Vagina (tissue), 2 donors: ENCODE measurements around the gene TWF1. TPM values are rescaled to one million over a fixed set of nuclear protein-coding genes. Genes with fewer than 3 reads are reported as not detected.

Experiments used
- DNase-seq, 2 donors: peaks; one replicate each; pipeline ENCODE4 v3.0.0-alpha.2; 2017; ENCODE audit errors: extremely low spot score in 2 of 2
- H3K27ac ChIP-seq: fragments of 200-600 bp; sonication (generic); one replicate; pipeline ENCODE4 v1.5.1; 2019
- H3K27me3 ChIP-seq: fragments of 200-600 bp; sonication (generic); one replicate; pipeline ENCODE4 v1.5.1; 2019
- H3K36me3 ChIP-seq, 2 donors: fragments of 200-600 bp; sonication (generic); one replicate each; pipeline ENCODE4 v1.5.1; 2017 to 2019
- H3K4me1 ChIP-seq: fragments of 200-600 bp; sonication (generic); one replicate; pipeline ENCODE4 v1.5.1; 2019
- H3K4me3 ChIP-seq, 2 donors: fragments of 200-600 bp; sonication (generic); 1 replicate in 1 of 2; 2 replicates in 1 of 2; pipeline ENCODE4 v1.5.1; 2016 to 2019
- H3K9me3 ChIP-seq: fragments of 200-600 bp; sonication (generic); one replicate; pipeline ENCODE4 v1.5.1; 2019
- CTCF ChIP-seq, 3 experiments: fragments of 450-650 bp in 2 of 3; fragments of 200-600 bp in 1 of 3; sonication (generic) in 1 of 3; IDR thresholded peaks; one replicate each; pipeline ENCODE4 v1.5.1; 2017 to 2019; ENCODE audit warnings: antibody characterized with exemption in 3 of 3, mild to moderate bottlenecking in 2 of 3, moderate library complexity in 2 of 3
- POLR2A ChIP-seq, 2 donors: fragments of 450-650 bp; IDR thresholded peaks; one replicate each; pipeline ENCODE4 v1.6.1; 2017; ENCODE audit warnings: antibody characterized with exemption in 2 of 2, mild to moderate bottlenecking in 2 of 2, moderate library complexity in 2 of 2
- POLR2AphosphoS5 ChIP-seq, 2 donors: sonication (generic); formaldehyde crosslinking; IDR thresholded peaks; one replicate each; pipeline ENCODE4 v1.9.0; 2017; ENCODE audit warnings: antibody characterized with exemption in 2 of 2, mild to moderate bottlenecking in 2 of 2, low read depth in 1 of 2; ENCODE audit not compliant: insufficient read depth in 1 of 2
- intact Hi-C: fragments of 100-400 bp; cut with DNase I; formaldehyde crosslinking; loops from one replicate; pipeline ENCODE4 v1.15.1; 2023
- total RNA-seq: library from RNA; depleted of rRNA; stranded (reverse); fragments of >200 nt; gene quantifications from one replicate; pipeline ENCODE4 v1.2.3, GENCODE V29; 2016

The TWF1 gene
- total RNA-seq, 1 donor from 2014 or later: 71.0 TPM

DNA sequence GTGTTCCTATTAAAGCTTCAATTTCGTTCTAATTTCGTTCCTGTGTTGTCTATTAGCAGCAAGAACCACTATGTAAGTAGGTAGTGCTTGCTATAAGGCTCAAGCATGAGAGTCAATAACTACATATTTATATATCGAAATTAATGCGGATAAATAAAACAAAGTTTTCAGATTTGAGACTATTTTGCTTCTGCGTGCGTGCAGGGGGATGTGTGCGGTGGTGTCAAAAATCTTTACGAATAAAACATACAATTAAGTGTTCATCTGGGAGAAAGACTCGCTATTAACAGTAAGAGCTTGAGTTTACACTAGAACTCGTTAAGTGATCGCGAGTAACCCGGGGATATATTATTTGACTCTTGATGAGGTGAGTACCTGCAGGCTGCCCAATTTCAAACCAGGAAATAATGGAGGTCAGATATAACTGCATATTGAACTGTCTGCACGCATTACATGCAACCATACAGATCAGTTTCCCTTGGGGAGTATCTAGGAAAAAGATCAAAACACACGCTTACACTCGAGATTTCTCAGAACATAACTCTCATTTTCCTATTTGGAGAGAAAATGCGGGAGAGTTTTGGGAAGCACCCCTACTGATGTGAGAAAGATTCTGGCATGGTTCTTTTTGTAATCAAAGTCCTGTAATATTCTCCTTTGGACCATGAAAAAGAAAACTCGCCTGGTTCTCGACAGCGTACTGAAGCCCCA, 813 bp downstream of the TWF1 start:
- intact Hi-C loops: no loop called here
- TF ChIP-seq POLR2AphosphoS5 (IDR thresholded peaks at IDR 0.05; ENCODE audit: insufficient read depth in 1 of 2, low read depth in 1 of 2) (no peak), CTCF (IDR thresholded peaks at IDR 0.05) (no peak), POLR2A (IDR thresholded peaks at IDR 0.05) (no peak)
- peaks cover 0 to 6% of the 10 kb centered on the region in 2 donors for H3K36me3 ChIP-seq
- H3K27me3 ChIP-seq: no peaks in the 10 kb centered on the region
- no peak for DNase-seq
- H3K4me1 ChIP-seq: peaks cover 29% of the 10 kb centered on the region
- H3K4me3 ChIP-seq: peak overlapping the region; percentile 86 to 96
- H3K27ac ChIP-seq: peak overlapping the region; percentile 89
- H3K9me3 ChIP-seq: no peaks in the 10 kb centered on the region

DNA sequence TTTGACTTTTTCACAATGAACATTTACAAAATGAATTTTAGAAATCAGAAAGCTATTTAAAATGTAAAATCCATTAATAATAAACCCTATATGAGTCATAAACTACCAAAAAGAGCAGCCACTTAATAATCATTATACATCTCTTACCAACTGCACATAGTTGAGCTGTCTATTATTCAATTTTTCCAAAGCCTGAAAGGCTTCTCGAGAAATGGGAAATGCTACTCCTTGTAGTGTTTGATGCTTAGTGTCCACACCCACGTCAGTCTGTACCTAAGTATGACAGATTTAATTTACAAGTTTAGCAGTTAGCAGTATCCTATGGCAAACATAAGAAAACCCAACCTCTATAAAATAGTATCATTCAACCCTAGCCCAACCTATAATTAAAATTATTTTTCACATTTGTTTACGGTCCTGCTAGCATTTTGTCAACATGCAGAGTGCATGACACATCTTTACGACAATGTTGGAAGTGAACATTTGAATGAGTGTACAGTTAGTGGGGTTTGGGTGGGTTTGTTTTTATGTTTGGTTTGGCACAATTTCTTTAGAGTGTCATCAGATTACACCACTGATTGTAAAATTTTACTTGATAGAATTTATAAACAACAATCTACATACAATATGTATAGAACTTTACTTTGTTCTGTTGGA, 8.4 kb downstream of the TWF1 start:
- TF ChIP-seq CTCF (IDR thresholded peaks at IDR 0.05) (no peak), POLR2A (IDR thresholded peaks at IDR 0.05) (no peak), POLR2AphosphoS5 (IDR thresholded peaks at IDR 0.05; ENCODE audit: insufficient read depth in 1 of 2, low read depth in 1 of 2) (no peak)
- intact Hi-C loops: no loop called here
- Histone ChIP-seq H3K27ac (no peak overlapping the region), H3K4me1 (peaks cover 1% of the 10 kb centered on the region), H3K27me3 (no peaks in the 10 kb centered on the region), H3K9me3 (no peaks in the 10 kb centered on the region), H3K36me3 (peaks cover 0 to 58% of the 10 kb centered on the region in 2 donors), H3K4me3 (no peak overlapping the region)
- DNase-seq: no peak

- TF ChIP-seq CTCF (IDR thresholded peaks at IDR 0.05) (no peak), POLR2A (IDR thresholded peaks at IDR 0.05) (no peak), POLR2AphosphoS5 (IDR thresholded peaks at IDR 0.05; ENCODE audit: insufficient read depth in 1 of 2, low read depth in 1 of 2) (no peak)
- peaks cover 0 to 57% of the 10 kb centered on the region in 2 donors for H3K36me3 ChIP-seq
- H3K4me1 ChIP-seq: no peaks in the 10 kb centered on the region
- H3K27me3 ChIP-seq: no peaks in the 10 kb centered on the region
- H3K27ac ChIP-seq: no peak overlapping the region
- DNase-seq: no peak
- no peak overlapping the region for H3K4me3 ChIP-seq
- no peaks in the 10 kb centered on the region for H3K9me3 ChIP-seq
- intact Hi-C loops: no loop called here
Measured at GRCh38 chr12:43795716-43796280, 10.3 kb downstream of the TWF1 start.

GRCh38 chr12:43789941-43790340, 16.2 kb downstream of the TWF1 start:
- Histone ChIP-seq H3K27ac (no peak overlapping the region), H3K36me3 (peaks cover 0 to 21% of the 10 kb centered on the region in 2 donors), H3K27me3 (no peaks in the 10 kb centered on the region), H3K9me3 (no peaks in the 10 kb centered on the region), H3K4me1 (no peaks in the 10 kb centered on the region), H3K4me3 (no peak overlapping the region)
- intact Hi-C loops: no loop called here
- DNase-seq: no peak
- TF ChIP-seq POLR2A (IDR thresholded peaks at IDR 0.05) (no peak), POLR2AphosphoS5 (IDR thresholded peaks at IDR 0.05; ENCODE audit: insufficient read depth in 1 of 2, low read depth in 1 of 2) (no peak), CTCF (IDR thresholded peaks at IDR 0.05) (no peak)
